OCI-LY7 (cell line): ENCODE measurements around the gene FAM98A.

Experiments used
- EZH2phosphoT487 ChIP-seq: fragments of 200-600 bp; sonication (generic); IDR thresholded peaks from 2 replicates; pipeline ENCODE4 v1.6.1; 2018; ENCODE audit warnings: low read depth, borderline replicate concordance, mild to moderate bottlenecking, mixed run types, antibody characterized with exemption, low read length, moderate library complexity, mixed read lengths
- TF ChIP-seq, protein P1 (sequence below): fragments of 200-600 bp; sonication (generic); conservative IDR thresholded peaks from 2 replicates; pipeline ENCODE4 v1.5.1; 2014; ENCODE audit warnings: mild to moderate bottlenecking, antibody characterized with exemption, low read length, moderate library complexity, mixed read lengths

DNA sequence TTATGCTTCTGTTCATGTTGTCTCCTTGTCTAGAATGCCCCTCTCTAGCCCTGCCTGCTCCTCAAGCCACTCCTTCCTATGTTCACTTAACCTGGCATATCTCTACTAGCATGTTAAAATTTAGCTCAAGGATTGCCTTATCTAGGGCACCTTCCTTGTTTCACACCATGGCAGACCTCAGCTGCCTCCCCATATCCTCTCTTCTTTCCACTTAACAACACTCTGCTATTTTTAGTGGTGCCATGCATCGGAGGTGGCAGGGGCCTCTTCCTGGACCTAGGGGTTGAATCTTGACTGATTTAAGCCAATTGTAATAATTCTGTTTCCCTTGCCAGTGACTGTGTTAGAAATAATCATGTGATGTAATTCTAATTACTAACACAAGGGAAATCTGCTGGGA, 36.9 kb upstream of the FAM98A start:
- TF ChIP-seq, protein P1, sequence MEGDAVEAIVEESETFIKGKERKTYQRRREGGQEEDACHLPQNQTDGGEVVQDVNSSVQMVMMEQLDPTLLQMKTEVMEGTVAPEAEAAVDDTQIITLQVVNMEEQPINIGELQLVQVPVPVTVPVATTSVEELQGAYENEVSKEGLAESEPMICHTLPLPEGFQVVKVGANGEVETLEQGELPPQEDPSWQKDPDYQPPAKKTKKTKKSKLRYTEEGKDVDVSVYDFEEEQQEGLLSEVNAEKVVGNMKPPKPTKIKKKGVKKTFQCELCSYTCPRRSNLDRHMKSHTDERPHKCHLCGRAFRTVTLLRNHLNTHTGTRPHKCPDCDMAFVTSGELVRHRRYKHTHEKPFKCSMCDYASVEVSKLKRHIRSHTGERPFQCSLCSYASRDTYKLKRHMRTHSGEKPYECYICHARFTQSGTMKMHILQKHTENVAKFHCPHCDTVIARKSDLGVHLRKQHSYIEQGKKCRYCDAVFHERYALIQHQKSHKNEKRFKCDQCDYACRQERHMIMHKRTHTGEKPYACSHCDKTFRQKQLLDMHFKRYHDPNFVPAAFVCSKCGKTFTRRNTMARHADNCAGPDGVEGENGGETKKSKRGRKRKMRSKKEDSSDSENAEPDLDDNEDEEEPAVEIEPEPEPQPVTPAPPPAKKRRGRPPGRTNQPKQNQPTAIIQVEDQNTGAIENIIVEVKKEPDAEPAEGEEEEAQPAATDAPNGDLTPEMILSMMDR: no peak
- no peak for TF ChIP-seq EZH2phosphoT487
